Activated CD4-positive, alpha-beta T cell treated with anti-CD3 and anti-CD28 coated beads for 36 hours (primary cell): ENCODE measurements around the gene FAIM. TPM values are rescaled to one million over a fixed set of nuclear protein-coding genes. Genes with fewer than 3 reads are reported as not detected.
"Not testable (repeated sequence)": the region's sequence is repeated elsewhere in the genome, so short reads cannot be mapped to it uniquely, and the experiment has no call there.

ENCODE experiments used
- ATAC-seq: fragments of 200-7000 bp; cut with Tn5 transposase; one replicate; pipeline ENCODE4 v1.10.0; 2021; ENCODE audit warnings: mild to moderate bottlenecking, moderate library complexity
- CTCF ChIA-PET: fragments of 350-600 bp; sonication (Branson Sonifier 250); formaldehyde crosslinking; loops from one replicate; lab custom pipeline; 2021; ENCODE audit warnings: antibody characterized with exemption; lab: Charles Lee
- POLR2A ChIA-PET: fragments of 350-600 bp; sonication (Branson Sonifier 250); formaldehyde crosslinking; loops from one replicate; lab custom pipeline; 2021; ENCODE audit warnings: antibody characterized with exemption, inconsistent platforms; lab: Charles Lee
- DNase-seq: peaks from one replicate; pipeline ENCODE4 v3.0.0-alpha.2; 2020
- H3K27ac Mint-ChIP-seq: one replicate; pipeline ENCODE4 v1.8.0; 2021; ENCODE audit warnings: mixed read lengths
- H3K27me3 Mint-ChIP-seq: one replicate; pipeline ENCODE4 v1.8.0; 2021; ENCODE audit warnings: mixed read lengths
- H3K36me3 Mint-ChIP-seq: one replicate; pipeline ENCODE4 v1.8.0; 2021; ENCODE audit warnings: low read depth, mixed read lengths
- H3K4me1 Mint-ChIP-seq: one replicate; pipeline ENCODE4 v1.8.0; 2021; ENCODE audit warnings: mixed read lengths
- H3K4me3 Mint-ChIP-seq: one replicate; pipeline ENCODE4 v1.8.0; 2021; ENCODE audit warnings: mild to moderate bottlenecking, moderate library complexity, mixed read lengths
- H3K9me3 Mint-ChIP-seq: one replicate; pipeline ENCODE4 v1.8.0; 2021; ENCODE audit warnings: low read depth, mixed read lengths
- intact Hi-C, 2 experiments: fragments of 100-400 bp; cut with DNase I in 1 of 2; cut with micrococcal nuclease in 1 of 2; formaldehyde crosslinking; loops; one replicate each; pipeline versions ENCODE4 v1.14.2 to v1.15.1; 2022 to 2024; cut with DNase I, micrococcal nuclease
- total RNA-seq, 2 experiments: library from RNA; stranded (reverse); gene quantifications; one replicate each; pipeline ENCODE4 v1.2.3, GENCODE V29; 2021

Gene FAIM
- total RNA-seq, 2 experiments from 2014 or later = 2.6 to 4.0 TPM

DNA sequence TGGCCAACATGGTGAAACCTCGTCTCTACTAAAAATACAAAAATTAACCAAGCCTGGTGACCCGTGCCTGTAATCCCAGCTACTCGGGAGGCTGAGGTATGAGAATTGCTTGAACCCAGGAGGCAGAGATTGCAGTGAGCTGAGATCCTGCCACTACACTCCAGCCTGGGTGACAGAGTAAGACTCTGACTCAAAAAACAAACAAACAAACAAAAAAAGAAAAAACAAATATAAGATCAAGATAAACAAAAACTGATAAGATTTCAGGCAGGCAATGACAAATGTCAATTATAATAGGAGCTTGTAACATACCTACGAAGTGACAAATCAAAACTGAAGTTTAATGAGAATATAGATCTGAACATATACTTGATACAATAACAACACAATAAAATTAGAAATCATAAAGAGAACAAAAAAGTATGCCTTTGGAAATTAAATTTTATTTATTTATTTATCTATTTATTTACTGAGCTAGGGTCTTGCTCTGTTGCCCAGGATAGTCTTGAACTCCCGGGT, 70.4 kb downstream of the FAIM start:
- POLR2A ChIA-PET = no interaction called here
- intact Hi-C loops = no loop called here
- DNase-seq (no peak), ATAC-seq (no peak)
- CTCF ChIA-PET = interaction anchor here (1.1 to 3.3 kb wide), 3 partner anchors 8 to 244 kb away, joined by 5 to 11 read pairs (median 5); no protein-coding TSS in a partner anchor
- Mint-ChIP-seq H3K36me3 (peaks cover 48% of the 10 kb centered on the region), H3K27me3 (no peaks in the 10 kb centered on the region), H3K9me3 (peaks cover 8% of the 10 kb centered on the region), H3K4me1 (no peaks in the 10 kb centered on the region), H3K4me3 (no peak overlapping the region), H3K27ac (no peak overlapping the region)

GRCh38 chr3:138680974-138681373, 72.4 kb downstream of the FAIM start:
- H3K36me3 Mint-ChIP-seq = peaks cover 30% of the 10 kb centered on the region
- H3K27me3 Mint-ChIP-seq, POLR2A ChIA-PET, DNase-seq, H3K27ac Mint-ChIP-seq, H3K9me3 Mint-ChIP-seq, H3K4me1 Mint-ChIP-seq, ATAC-seq, intact Hi-C loops, H3K4me3 Mint-ChIP-seq, CTCF ChIA-PET: not testable (repeated sequence)

GRCh38 chr3:138681463-138682220, 73.1 kb downstream of the FAIM start:
- intact Hi-C loops = no loop called here
- H3K36me3 Mint-ChIP-seq = peaks cover 23% of the 10 kb centered on the region
- ATAC-seq = no peak
- H3K4me3 Mint-ChIP-seq = no peak overlapping the region
- peaks cover 2% of the 10 kb centered on the region for H3K4me1 Mint-ChIP-seq
- no peak overlapping the region for H3K27ac Mint-ChIP-seq
- no peaks in the 10 kb centered on the region for H3K27me3 Mint-ChIP-seq
- ChIA-PET CTCF (no interaction called here), POLR2A (no interaction called here)
- DNase-seq = no peak
- no peaks in the 10 kb centered on the region for H3K9me3 Mint-ChIP-seq

- peaks cover 11% of the 10 kb centered on the region for H3K4me1 Mint-ChIP-seq
- POLR2A ChIA-PET = no interaction called here
- H3K27ac Mint-ChIP-seq = no peak overlapping the region
- H3K36me3 Mint-ChIP-seq = peaks cover 19% of the 10 kb centered on the region
- no peak overlapping the region for H3K4me3 Mint-ChIP-seq
- H3K9me3 Mint-ChIP-seq = no peaks in the 10 kb centered on the region
- DNase-seq (no peak), ATAC-seq (no peak)
- CTCF ChIA-PET = interaction anchor here (1.2 to 1.3 kb wide), 2 partner anchors 88 to 241 kb away, joined by 3 to 7 read pairs; no protein-coding TSS in a partner anchor
- intact Hi-C loops = no loop called here
- H3K27me3 Mint-ChIP-seq = no peaks in the 10 kb centered on the region
Measured at GRCh38 chr3:138682648-138683047, 74.1 kb downstream of the FAIM start.

Other genes with a start within 250 kb of the FAIM start
- gene ESYT3, start 174.2 kb upstream of the FAIM start, total RNA-seq = under 1 TPM; 0.21 to 0.37 TPM
- 10 to 100 TPM in 1 of 2 experiments, 1 to 10 TPM in 1; 9.3 to 11.4 TPM for gene CEP70, start 14.5 kb upstream of the FAIM start, total RNA-seq
- 10 to 100 TPM; 16.2 to 19.1 TPM for gene PIK3CB, start 226.2 kb downstream of the FAIM start, total RNA-seq